ENCODE measurements around the gene KCNQ5. TPM values are rescaled to one million over a fixed set of nuclear protein-coding genes. Genes with fewer than 3 reads are reported as not detected.

KCNQ5 gene
- total and polyA plus RNA-seq, 8 donors, result 1.7 to 4.5 (median 2.5) TPM

DNA sequence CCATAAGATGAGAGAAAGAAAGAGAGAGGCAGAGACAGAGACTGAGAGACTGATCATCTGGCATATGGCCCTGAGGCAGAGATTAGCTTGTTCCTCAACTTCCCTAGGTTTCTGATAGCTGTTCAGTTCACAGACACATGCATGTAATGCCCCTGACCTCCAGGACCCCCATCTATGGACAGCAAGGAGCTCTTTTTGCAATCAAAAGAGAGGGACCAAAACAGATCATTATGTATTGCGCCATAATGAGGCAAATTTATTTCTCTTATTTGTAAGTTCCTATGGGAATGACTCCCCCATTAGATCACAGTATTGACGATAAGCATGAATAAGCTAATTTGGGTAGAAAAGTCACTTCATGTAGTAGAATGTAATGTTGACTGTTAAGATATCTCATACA lies 25.6 kb downstream of the KCNQ5 start:
- no peak overlapping the region for H3K4me3 ChIP-seq
- H3K36me3 ChIP-seq, result no peaks in the 10 kb centered on the region
- intact Hi-C loops (cut with DNase I), result no loop called here
- H3K27me3 ChIP-seq, result no peaks in the 10 kb centered on the region
- ATAC-seq (no peak), DNase-seq (no peak)
- no peaks in the 10 kb centered on the region for H3K9me3 ChIP-seq
- H3K27ac ChIP-seq, result no peak overlapping the region
- TF ChIP-seq, protein P1, sequence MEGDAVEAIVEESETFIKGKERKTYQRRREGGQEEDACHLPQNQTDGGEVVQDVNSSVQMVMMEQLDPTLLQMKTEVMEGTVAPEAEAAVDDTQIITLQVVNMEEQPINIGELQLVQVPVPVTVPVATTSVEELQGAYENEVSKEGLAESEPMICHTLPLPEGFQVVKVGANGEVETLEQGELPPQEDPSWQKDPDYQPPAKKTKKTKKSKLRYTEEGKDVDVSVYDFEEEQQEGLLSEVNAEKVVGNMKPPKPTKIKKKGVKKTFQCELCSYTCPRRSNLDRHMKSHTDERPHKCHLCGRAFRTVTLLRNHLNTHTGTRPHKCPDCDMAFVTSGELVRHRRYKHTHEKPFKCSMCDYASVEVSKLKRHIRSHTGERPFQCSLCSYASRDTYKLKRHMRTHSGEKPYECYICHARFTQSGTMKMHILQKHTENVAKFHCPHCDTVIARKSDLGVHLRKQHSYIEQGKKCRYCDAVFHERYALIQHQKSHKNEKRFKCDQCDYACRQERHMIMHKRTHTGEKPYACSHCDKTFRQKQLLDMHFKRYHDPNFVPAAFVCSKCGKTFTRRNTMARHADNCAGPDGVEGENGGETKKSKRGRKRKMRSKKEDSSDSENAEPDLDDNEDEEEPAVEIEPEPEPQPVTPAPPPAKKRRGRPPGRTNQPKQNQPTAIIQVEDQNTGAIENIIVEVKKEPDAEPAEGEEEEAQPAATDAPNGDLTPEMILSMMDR (IDR thresholded peaks at IDR 0.05), result no peak
- H3K4me1 ChIP-seq, result no peaks in the 10 kb centered on the region

- H3K36me3 ChIP-seq, result no peaks in the 10 kb centered on the region
- ATAC-seq (no peak), DNase-seq (no peak)
- TF ChIP-seq, protein P1 (IDR thresholded peaks at IDR 0.05), result no peak
- H3K27me3 ChIP-seq, result no peaks in the 10 kb centered on the region
- H3K4me1 ChIP-seq, result no peaks in the 10 kb centered on the region
- H3K9me3 ChIP-seq, result no peaks in the 10 kb centered on the region
- H3K27ac ChIP-seq, result no peak overlapping the region
- H3K4me3 ChIP-seq, result no peak overlapping the region
- intact Hi-C loops (cut with DNase I), result no loop called here
Measured at GRCh38 chr6:72649032-72649984, 27.4 kb downstream of the KCNQ5 start.

DNA sequence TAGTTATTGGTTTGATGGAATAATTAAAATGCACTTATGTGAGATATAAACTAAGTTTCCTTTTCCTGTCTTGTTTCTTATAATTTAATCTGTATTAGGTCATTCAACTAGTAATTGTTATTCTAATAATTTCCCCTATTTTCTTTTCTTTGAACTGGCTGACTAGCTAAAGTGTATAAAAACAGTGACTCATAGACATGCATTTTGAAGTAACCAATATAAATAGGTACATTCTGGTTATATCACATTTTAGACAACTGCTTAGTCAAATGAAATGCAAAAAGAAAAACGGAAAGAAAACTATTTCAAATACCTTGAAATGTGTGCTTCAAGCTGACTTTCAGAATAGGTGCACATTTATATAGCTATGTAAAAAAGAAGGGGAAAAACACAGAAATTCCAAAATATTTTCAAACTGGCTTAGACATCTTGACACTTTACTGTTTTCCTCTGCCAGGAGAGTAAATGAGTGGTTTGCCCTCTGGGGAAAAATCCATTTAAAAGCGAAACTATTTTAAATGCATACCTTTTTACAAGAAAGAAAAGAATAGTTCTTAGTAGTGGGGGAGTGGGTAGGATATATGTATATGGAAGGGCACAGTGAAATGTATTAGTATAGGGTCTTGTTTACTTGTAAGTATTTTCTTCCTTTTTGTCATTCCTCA lies 28.3 kb downstream of the KCNQ5 start:
- no peak for DNase-seq
- intact Hi-C loops (cut with DNase I), result no loop called here
- Histone ChIP-seq H3K36me3 (no peaks in the 10 kb centered on the region), H3K27ac (no peak overlapping the region), H3K4me3 (no peak overlapping the region), H3K4me1 (no peaks in the 10 kb centered on the region), H3K9me3 (no peaks in the 10 kb centered on the region), H3K27me3 (no peaks in the 10 kb centered on the region)
- TF ChIP-seq, protein P1 (IDR thresholded peaks at IDR 0.05), result no peak
- ATAC-seq, result no peak

GRCh38 chr6:72651174-72651573 lies 29.3 kb downstream of the KCNQ5 start:
- no peak for DNase-seq
- no peak overlapping the region for H3K4me3 ChIP-seq
- intact Hi-C loops (cut with DNase I), result no loop called here
- H3K27me3 ChIP-seq, result no peaks in the 10 kb centered on the region
- no peak overlapping the region for H3K27ac ChIP-seq
- TF ChIP-seq, protein P1 (IDR thresholded peaks at IDR 0.05), result no peak
- H3K9me3 ChIP-seq, result no peaks in the 10 kb centered on the region
- H3K4me1 ChIP-seq, result no peaks in the 10 kb centered on the region
- no peak for ATAC-seq
- H3K36me3 ChIP-seq, result no peaks in the 10 kb centered on the region

Data from left lung (tissue), 10 donors.